ENCODE results near the gene MAGEA9.
"Not testable (repeated sequence)": the region's sequence is repeated elsewhere in the genome, so short reads cannot be mapped to it uniquely, and the experiment has no call there.

The MAGEA9 gene, protein sequence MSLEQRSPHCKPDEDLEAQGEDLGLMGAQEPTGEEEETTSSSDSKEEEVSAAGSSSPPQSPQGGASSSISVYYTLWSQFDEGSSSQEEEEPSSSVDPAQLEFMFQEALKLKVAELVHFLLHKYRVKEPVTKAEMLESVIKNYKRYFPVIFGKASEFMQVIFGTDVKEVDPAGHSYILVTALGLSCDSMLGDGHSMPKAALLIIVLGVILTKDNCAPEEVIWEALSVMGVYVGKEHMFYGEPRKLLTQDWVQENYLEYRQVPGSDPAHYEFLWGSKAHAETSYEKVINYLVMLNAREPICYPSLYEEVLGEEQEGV

DNA sequence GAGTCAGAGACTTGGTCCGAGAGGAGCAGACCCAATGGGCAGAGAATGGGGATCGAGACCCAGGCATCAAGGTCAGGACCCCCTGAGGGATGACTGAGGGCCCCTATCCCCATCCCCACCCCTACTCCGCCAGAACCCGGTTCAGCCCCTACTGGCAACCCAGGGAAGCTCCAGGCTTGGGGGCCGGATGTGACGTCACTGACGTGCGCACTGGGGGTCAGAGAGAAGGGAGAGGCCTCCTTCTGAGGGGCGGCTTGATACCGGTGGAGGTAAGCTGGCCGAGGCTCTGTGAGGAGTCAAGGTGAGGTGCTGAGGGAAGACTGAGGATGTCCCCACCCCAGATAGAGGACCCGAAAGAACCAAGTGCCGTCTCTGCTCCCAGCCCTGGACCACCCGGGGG, at the start of gene MAGEA9:
Gene MAGEA9, plus strand, starts transcription at position 204 of the 400 bp plus-strand sequence. CDS start 4,281 bp downstream, outside the sequence.
- in situ Hi-C loops (cut with HindIII; ENCODE audit: low sequenced_read_pairs): not testable (repeated sequence)

DNA sequence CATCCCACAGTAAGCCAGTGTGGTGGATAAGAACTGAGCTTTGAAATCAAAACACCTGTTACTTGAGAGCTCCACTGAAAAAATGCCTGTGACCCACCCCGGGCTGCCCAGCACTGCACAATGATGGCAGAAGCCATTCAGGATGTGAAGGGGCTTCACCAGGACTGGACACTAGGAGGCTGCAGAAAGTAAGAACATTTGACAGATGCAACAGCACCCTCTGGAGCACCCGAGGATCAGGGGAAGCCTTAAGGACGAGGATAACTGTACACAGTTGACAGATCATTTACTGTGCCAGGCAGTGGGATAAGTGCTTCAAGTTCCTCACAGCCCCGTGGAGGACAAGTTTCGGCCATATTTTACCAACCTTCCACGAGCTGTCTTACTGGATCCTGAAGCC, 39.5 kb upstream of the MAGEA9 start:
- in situ Hi-C loops (cut with HindIII; ENCODE audit: low sequenced_read_pairs): not testable (repeated sequence)

DNA sequence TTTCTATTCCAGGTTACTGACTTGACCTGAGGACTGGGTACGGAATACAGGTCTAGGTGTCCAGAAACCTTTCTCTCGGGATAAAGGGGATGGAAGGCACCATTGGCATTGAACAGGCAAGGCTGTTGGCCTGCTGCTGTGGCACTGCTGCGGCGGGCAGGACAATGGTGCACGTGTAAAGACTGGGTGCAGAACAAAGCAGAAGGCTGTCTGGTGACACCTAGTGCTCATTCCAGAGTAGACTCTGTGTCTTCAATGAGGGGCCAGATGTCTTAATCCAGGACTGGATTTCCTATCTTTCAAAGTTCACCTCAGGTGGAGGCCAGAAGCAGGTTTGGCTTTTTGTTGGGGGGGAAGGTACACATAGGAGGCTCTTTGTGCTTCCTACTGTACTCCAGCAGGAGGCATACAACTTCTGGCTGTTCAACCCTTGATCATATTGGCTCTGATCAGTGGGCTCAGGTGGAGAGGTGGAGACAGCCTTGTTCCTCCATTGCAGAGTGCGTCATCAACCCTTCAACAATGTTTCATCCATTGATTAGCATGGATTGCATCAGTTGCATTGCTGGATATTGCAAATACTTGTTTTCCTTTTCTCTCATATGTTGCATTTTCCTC, 35.2 kb upstream of the MAGEA9 start:
- in situ Hi-C loops (cut with HindIII; ENCODE audit: low sequenced_read_pairs): not testable (repeated sequence)

DNA sequence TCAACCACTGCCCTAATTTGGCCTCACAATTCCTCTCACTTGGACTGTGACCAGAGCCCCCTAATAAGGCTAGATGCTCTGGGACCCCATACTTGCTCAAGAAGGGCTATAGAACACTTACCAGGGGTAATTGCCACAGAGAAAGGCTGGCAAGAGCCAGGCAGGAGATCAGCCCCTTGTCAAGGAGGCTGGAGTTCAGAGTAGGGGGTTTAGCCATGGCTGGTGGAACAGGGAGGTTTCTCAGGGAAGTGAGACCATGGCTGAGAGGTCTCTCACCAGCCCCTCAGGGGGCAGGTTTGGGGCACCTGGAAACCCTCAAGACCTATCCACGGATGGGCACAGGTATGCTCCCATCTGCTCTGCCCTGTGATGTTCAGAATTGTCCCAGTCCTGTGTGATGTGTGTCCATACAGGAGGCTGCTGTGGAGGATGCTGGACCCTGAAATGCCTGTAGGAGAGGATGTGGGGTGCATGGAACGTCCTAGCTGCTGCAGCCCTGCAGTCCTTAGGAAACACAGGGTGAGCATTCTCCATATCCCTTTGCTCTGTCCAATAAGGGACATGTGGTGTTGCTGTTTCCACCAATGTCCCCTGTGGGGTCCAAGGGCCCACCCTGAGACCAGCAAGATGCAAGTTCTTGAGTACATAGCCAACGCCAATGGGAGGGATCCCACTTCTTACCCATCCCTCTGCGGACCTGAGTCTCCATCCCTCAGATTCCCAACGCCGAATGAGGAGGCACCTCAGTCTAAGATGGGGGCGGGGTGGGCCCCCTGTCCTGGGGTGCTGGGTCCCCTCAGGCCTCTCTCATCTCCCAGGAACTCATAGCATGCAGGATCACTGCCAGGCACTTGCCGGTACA, 24.3 kb upstream of the MAGEA9 start:
- in situ Hi-C loops (cut with HindIII; ENCODE audit: low sequenced_read_pairs): no loop called here

DNA sequence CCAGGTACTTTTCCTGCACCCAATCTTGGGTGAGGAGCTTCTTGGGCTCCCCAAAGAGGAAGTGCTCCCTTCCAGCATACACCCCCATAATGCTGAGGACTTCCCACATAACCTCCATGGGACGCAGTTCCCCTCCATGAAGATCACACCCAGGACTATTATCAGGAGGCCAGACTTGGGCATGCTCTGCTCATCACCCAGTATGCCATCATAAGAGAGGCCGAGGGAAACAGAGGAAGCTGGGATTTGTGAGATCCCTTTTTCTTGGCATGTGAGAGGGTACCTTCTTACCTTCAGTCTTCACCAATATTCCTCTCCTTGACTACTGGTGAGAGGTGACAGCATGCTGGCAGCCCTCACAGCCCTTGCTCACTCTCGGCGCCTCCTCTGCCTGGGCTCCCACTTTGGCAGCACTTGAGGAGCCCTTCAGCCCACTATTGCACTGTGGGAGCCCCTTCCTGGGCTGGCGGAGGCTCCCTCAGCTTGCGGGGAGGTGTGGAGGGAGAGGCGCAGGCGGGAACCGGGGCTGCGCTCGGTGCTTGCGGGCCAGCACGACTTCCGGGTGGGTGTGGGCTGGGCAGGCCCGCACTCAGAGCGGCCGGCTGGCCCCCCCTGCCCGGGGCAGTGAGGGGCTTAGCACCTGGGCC, 23.5 kb upstream of the MAGEA9 start:
- in situ Hi-C loops (cut with HindIII; ENCODE audit: low sequenced_read_pairs): no loop called here

DNA sequence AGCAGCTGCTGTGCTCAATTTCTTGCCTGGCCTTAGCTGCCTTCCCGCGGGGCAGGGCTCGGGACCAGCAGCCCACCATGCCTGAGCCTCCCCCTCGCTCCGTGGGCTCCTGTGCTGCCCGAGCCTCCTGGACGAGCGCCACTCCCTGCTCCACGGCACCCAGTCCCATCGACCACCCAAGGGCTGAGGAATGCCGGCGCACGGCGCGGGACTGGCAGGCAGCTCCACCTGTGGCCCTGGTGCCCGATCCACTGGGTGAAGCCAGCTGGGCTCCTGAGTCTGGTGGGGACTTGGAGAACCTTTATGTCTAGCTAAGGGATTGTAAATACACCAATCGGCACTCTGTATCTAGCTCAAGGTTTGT, 23.0 kb upstream of the MAGEA9 start:
- in situ Hi-C loops (cut with HindIII; ENCODE audit: low sequenced_read_pairs): not testable (repeated sequence)

DNA sequence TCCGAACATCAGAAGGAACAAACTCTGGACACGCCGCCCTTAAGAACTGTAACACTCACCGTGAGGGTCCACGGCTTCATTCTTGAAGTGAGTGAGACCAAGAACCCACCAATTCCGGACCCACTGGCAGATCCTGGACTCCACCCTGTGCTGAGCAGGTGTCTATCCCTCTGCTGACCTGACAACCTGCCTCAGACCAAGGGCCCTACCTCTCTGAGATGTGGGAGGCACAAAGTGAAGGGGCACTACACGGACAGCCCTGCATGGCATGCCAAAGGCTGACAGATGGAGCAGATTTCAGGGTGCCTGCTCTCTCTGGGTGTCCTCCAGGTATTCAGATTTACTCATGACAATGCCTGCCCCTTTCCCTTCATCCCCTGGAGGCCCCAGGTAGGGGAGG, 21.9 kb upstream of the MAGEA9 start:
- in situ Hi-C loops (cut with HindIII; ENCODE audit: low sequenced_read_pairs): no loop called here

DNA sequence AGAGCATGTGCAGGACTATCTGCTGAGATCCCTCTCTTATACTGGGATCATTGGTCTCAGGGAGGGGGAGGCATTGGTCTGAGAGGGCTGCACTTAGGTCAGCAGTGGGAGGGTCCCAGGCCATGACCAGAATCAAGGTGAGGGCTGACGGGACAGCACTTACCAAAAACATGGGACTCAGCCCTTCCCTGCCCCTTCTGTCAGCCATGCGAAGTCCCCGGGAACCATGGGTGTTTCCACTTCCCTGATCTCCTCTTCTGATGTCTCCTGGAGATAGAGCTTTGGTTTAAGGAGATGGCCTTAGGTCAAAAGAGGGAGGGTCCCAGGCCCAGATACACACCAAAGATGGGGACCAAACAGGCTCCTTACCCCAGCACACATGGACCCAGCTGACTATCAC, 20.8 kb upstream of the MAGEA9 start:
- in situ Hi-C loops (cut with HindIII; ENCODE audit: low sequenced_read_pairs): no loop called here

DNA sequence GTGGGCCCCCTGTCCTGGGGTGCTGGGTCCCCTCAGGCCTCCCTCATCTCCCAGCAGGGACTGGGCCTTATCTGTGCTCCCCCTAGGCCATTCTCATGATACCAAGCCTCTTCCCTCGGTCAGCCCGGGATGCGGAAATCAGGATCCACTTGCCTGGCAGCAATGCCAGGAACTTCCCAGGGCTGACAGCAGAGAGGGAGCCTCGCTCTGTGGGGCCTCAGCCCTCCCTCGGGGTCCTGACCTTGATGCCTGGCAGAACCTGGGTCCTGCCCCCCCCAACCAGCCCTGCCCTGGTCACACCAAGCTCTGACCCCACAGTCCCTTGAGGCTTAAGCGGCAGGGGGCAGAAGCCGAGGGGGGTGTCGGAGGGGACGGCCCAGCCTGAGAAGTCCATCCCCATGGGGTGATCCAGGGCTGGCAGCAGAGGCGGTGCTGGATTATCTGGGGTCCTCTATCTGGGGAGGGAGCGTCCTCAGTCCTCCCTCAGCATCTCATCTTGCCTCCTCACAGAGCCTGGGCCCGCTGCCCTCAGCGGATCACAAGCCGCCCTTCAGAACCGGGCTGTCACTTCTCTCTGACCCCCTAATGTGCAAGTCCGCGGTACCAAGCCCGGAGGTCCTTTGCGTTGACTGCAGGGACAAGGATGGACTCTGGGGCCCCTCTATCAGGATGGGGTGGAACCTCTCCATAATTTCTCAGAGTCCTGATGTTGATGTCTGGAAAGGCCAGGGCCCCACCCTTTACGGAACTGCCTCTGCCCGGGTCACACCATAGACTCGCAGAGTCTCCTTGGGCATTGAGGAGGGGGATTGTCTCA, 19.7 kb upstream of the MAGEA9 start:
- in situ Hi-C loops (cut with HindIII; ENCODE audit: low sequenced_read_pairs): not testable (repeated sequence)

DNA sequence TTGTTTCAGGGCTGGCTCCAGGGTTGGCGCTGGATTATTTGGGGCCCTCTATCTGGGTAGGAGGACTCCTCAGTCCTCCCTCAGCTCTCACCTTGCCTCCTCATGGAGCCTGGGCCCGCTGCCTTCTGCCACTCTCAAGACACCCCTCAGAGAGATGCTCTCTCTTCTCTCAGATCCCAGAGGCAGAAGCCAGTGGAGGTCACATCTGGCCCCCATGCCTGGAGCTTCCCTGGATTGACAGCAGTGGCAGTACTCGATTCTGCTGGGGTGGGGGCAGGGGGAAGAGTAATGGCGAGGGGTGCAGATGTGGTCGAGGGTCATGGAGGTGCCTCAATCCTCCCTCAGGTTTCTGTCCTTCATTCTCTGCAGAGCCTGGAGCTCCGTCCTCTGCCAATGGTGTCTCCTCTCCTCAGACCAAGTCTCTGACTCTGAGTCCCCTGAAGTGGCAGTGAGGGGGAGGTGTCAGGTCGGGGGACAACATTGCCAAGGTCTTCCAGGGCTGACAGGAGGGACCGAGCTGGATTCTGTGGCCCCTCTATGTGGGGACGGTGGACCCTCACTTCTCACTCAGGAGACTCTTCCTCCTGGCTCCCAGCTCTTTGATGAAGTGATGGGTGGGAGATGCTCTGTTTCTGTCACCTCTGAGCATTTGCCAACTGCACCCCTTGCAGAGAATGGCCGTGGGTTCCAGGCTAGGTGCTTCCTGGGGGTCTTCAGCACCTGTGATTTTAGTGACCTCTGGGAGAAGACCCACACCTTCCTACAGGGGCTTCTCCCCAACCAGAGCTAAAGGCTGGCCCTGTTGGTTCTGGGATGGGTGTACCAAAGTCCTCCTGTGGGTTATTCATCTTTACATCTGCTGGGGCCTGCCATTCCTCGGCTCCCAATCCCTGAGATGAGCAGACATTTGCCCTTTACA, 18.8 kb upstream of the MAGEA9 start:
- in situ Hi-C loops (cut with HindIII; ENCODE audit: low sequenced_read_pairs): no loop called here

DNA sequence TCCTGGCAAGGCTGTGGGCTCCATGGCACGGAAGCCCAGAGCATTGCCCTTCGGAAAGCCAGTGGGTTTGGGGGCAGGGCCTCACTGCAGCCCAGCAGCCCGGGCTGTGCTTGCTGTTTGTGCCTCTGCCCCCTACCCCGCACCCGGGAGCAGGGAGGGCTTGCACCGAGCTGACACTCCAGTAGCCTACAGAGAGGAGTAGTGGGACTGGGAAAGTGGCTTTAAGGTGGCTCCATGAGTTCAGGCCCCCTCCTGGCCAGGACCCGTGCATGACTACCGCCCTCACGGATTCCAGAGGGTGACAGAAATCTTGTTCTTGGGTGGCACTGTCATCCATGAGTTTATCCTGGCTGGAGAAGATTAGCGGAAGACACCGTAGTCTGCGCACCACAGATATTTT, 11.4 kb upstream of the MAGEA9 start:
- in situ Hi-C loops (cut with HindIII; ENCODE audit: low sequenced_read_pairs): not testable (repeated sequence)

DNA sequence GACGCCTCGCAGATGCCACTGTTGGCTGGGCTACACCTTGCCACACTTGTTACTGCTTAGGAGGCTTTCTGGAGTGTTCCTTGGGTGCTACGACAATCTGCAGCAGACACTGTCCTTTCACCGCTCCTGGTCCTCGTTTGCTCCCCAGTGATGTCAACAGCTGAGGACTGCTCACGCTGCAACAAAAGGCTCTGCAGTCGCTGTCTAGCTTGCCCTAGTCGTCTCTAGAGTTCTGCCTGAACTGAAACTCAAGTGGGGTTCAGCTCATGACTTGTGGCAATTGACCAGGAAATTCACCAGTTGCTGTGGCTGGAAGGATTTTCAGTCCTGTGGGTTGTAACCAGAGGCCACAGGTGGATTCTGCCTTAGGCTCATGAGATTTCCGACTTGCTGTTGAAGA, 8.7 kb upstream of the MAGEA9 start:
- in situ Hi-C loops (cut with HindIII; ENCODE audit: low sequenced_read_pairs): not testable (repeated sequence)

DNA sequence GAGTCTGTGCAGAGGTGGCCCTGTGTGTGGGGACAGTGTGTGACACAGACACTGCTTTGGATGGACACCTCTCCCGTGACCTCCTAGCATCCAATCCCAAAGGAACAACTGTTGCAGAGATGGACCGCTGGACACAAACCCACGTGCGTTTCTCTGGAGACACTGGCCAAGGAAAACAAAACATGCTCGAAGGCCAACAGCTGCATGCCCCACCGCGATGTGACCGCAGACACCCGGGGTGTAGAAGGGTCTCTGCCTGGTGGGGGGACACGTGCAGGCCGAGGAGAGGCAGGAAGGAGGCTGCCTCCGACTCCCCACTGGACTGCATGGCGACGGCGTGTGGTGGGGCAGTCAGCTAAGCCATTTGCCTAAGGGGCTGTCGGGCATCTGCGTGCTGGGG, 8.0 kb upstream of the MAGEA9 start, which contains the start of gene HSFX1:
Gene HSFX1, plus strand, starts transcription at position 301 of the 400 bp plus-strand sequence. CDS start 614 bp downstream, outside the sequence.
- in situ Hi-C loops (cut with HindIII; ENCODE audit: low sequenced_read_pairs): not testable (repeated sequence)

DNA sequence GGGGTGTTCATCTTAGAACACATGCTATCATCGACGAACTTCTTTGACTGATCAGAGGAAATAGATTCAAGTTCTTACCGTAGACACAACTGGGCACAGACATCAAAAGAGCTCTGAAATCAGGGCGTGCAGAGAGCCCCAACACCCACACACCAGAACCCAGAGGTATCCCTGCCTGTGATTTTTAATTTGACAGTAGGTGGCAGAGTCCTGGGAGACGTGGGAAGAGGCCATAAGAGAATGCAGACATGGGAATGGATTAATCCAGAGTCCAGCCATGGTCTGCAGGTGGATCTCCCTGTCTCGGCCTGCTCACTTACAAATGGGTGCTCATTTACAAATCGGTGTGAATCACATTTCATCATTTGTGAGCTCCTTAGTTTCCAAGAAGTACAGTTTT, 3.7 kb upstream of the MAGEA9 start:
- in situ Hi-C loops (cut with HindIII; ENCODE audit: low sequenced_read_pairs): not testable (repeated sequence)

DNA sequence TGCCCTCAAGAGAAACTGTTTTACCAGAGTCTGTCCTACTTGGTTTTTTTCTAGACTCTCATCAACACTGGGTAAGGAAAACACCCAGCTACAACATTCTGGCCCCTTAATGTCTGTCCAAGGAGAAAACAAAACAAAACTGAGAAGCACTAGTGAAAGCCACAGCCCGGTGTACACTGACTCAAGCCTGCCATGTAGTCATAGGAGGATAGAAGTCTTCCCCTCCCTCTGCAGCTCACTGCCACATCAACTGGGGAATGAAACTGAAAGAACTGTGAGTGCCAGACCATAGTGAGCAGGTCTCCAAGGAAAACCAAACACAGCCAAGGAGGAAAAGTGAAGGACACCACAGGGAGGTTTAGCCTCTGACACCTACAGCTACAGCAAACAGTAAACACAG, 13.8 kb downstream of the MAGEA9 start:
- in situ Hi-C loops (cut with HindIII; ENCODE audit: low sequenced_read_pairs): not testable (repeated sequence)

DNA sequence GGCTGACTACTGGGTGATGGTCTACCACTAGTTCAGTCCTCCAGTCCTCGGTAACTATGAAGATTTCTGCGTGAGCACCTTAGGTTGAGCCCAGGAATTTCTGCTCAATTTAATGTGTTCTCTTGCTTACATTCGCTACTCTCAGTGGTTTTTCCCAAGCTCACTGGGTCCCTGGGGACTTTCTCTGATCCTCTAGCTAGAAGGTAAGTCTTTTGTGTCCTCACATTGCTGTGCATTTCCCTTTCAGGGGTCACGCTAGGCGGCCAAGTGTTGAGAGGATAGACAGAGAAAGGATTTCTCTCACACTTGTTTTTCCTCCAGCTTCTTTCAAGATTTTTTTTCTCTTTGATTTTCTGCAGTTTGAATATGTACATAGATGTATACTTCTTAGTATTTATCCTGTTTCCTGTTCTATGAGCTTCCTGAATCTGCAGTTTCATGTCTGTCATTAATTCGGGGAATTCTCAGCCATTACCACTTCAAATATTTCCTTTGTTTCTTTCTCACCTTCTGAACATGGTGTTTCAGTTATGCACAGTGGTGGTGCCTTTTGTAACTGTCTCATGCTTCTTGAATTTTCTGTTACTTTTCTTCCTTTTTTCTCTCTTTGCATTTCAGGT, 17.5 kb downstream of the MAGEA9 start:
- in situ Hi-C loops (cut with HindIII; ENCODE audit: low sequenced_read_pairs): no loop called here

DNA sequence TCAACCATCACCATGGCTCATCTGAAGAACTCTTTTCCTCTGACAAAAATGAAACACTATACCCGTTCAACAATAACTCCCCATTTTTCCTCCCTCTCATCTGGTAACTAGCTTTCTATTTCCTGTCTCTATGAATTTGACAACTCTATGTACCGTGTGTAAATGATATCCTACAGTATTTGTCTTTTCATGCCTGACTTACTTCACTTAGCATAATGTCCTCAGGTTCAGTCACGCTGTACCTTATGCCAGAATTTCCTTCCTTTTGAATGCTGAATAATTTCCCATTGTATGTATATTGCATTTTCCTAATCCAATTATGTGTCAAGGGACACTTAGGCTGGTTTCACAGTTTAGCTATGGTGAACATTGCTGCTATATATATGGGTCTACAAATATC, 18.2 kb downstream of the MAGEA9 start:
- in situ Hi-C loops (cut with HindIII; ENCODE audit: low sequenced_read_pairs): no loop called here

DNA sequence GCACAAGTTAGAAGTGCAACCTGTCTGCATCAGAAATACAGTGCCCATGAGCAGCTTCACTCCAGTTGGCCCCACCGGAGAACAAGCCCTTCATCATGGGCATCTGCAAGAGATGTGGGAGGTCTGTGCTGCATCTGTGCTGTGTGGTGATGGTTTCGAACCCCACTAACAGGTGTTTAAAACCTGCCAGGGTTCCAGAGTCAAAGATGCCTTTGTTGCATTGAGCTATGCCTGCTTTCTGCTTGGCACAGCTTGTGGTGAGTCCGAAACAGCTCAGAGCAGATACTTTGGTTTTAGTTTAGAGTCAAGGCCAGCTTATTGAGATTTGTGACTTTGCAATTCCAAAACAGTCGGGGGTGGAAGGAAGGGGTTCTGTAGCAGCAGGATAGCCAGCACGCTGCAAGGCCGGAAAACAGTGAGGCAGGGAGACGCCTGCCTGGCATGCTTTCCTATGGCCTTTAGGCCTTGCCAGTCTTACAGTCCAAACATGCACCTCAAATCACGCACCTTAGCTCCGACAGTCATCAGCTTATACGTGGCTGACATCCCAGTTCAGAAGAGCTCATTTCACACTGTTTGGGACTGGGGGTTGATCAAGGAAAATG, 21.8 kb downstream of the MAGEA9 start:
- in situ Hi-C loops (cut with HindIII; ENCODE audit: low sequenced_read_pairs): no loop called here

All from endothelial cell of hepatic sinusoid (primary cell).